COLO668 (cell line): ENCODE data around the gene SULT1C3.

Source experiments
- DNase-seq: peaks from one replicate; lab custom pipeline; 2025; ENCODE audit not compliant: unreplicated experiment; lab: John Stamatoyannopoulos, UW

SULT1C3 gene

DNA sequence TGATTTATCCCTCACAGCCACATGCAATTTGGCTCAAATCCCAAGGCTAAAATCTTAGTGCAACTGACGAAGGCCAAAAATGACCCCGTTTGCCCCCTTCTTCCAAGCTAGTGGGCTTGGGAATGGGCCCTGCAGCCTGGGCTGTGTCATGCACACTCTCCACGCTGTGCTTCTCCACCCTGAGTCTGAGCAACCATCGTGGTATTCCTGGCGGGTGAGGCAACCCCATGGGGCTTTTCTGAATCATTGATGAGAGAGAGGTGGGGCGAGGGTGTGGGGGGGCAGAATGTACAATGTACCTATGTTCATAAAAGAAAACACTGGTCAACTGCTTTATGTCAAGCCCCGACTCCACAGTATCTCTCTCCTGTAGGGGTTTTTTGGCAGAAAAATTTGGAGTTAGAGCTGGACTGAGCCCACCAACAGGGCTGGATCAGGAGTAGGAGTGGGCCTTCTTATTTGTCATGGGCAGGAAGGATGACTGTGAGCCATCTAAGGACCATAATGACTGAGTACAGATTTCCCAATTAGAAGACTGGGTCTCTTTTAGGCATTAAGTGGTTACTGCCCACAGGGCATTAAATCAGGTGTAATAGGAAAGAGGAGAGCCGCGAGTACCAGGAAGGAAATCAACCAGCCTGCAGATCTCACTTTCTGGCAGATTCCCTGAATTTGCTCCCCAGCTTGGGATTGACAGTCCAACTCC, 57.8 kb downstream of the SULT1C3 start:
- no peak for DNase-seq

GRCh38 chr2:108301558-108301957, 61.8 kb downstream of the SULT1C3 start:
- no peak for DNase-seq

DNA sequence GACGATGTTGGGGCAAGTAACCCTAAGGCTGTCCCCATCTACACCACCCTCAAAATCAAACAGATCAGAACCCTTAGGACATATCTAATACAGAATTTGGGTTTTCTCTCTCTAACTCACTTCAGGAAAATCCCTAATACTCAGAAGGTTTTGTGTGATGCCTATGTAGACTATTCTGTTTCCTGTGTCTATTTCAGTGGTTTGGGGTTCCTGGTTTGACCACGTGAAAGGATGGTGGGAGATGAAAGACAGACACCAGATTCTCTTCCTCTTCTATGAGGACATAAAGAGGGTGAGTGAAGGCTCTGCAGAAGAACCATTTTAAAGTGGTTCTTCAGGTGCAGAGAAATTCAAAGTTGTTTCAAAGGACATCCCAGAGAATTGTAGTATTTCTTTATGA, 65.2 kb downstream of the SULT1C3 start:
- no peak for DNase-seq

DNA sequence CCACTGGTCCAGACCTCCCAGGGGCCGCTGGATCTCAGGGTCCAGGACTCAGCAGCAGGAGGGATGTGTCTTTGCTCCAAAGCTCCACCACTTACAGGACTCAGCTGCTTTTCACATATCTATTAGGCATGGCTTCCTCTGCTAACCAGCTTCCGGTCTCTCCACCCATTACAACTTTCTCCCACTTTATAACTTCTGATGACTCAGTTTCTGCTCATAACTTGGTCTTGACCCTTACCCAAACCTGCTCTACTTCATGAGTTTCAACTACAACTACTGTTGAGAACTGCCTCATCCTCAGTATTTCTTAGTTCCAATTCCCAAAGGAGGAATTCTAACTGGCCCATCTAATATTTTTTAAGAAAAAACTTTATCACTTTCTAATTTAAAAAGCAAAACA, 66.1 kb downstream of the SULT1C3 start:
- no peak for DNase-seq

- no peak for DNase-seq
Measured at GRCh38 chr2:108309903-108310302, 70.1 kb downstream of the SULT1C3 start.
